Vagina (tissue), 2 donors: ENCODE data around the gene ABCC3. TPM values are rescaled to one million over a fixed set of nuclear protein-coding genes. Genes with fewer than 3 reads are reported as not detected.
A peak's percentile ranks its signal among the peaks of the same experiment; 100 is the strongest.

Source experiments
- DNase-seq, 2 donors: peaks; one replicate each; pipeline ENCODE4 v3.0.0-alpha.2; 2017; ENCODE audit errors: extremely low spot score in 2 of 2
- H3K27ac ChIP-seq: fragments of 200-600 bp; sonication (generic); one replicate; pipeline ENCODE4 v1.5.1; 2019
- H3K27me3 ChIP-seq: fragments of 200-600 bp; sonication (generic); one replicate; pipeline ENCODE4 v1.5.1; 2019
- H3K36me3 ChIP-seq, 2 donors: fragments of 200-600 bp; sonication (generic); one replicate each; pipeline ENCODE4 v1.5.1; 2017 to 2019
- H3K4me1 ChIP-seq: fragments of 200-600 bp; sonication (generic); one replicate; pipeline ENCODE4 v1.5.1; 2019
- H3K4me3 ChIP-seq, 2 donors: fragments of 200-600 bp; sonication (generic); 1 replicate in 1 of 2; 2 replicates in 1 of 2; pipeline ENCODE4 v1.5.1; 2016 to 2019
- H3K9me3 ChIP-seq: fragments of 200-600 bp; sonication (generic); one replicate; pipeline ENCODE4 v1.5.1; 2019
- POLR2A ChIP-seq, 2 donors: fragments of 450-650 bp; IDR thresholded peaks; one replicate each; pipeline ENCODE4 v1.6.1; 2017; ENCODE audit warnings: antibody characterized with exemption in 2 of 2, mild to moderate bottlenecking in 2 of 2, moderate library complexity in 2 of 2
- POLR2AphosphoS5 ChIP-seq, 2 donors: sonication (generic); formaldehyde crosslinking; IDR thresholded peaks; one replicate each; pipeline ENCODE4 v1.9.0; 2017; ENCODE audit warnings: antibody characterized with exemption in 2 of 2, mild to moderate bottlenecking in 2 of 2, low read depth in 1 of 2; ENCODE audit not compliant: insufficient read depth in 1 of 2
- intact Hi-C: fragments of 100-400 bp; cut with DNase I; formaldehyde crosslinking; loops from one replicate; pipeline ENCODE4 v1.15.1; 2023
- total RNA-seq: library from RNA; depleted of rRNA; stranded (reverse); fragments of >200 nt; gene quantifications from one replicate; pipeline ENCODE4 v1.2.3, GENCODE V29; 2016
- TF ChIP-seq, protein P1 (sequence below), 3 experiments: fragments of 450-650 bp in 2 of 3; fragments of 200-600 bp in 1 of 3; sonication (generic) in 1 of 3; IDR thresholded peaks; one replicate each; pipeline ENCODE4 v1.5.1; 2017 to 2019; ENCODE audit warnings: antibody characterized with exemption in 3 of 3, mild to moderate bottlenecking in 2 of 3, moderate library complexity in 2 of 3

Gene ABCC3
- total RNA-seq, 1 donor from 2014 or later, result 47.6 TPM

DNA sequence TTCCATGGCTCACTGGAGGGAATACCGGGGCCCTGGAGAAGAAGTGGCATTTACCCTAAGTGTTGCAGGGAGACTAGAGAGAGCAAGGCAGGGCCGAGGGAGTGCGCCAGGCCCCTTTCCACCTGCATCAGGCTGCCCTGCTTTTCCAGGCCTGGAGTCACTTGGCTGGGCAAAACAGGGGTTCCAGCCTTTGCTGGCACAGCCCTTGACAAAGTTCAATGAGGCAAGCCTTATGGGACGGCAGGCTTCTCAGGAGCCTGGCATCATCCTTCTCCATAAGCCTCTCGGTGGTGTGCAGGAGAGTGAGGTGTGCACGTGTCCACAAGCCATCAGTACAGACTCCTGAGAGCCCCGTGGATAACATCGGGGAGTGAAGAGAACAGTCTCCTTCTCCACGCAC, 47.1 kb upstream of the ABCC3 start:
- H3K4me3 ChIP-seq, result no peak overlapping the region
- peaks cover 29% of the 10 kb centered on the region for H3K4me1 ChIP-seq
- TF ChIP-seq POLR2A (IDR thresholded peaks at IDR 0.05), result no peak
- TF ChIP-seq, protein P1, sequence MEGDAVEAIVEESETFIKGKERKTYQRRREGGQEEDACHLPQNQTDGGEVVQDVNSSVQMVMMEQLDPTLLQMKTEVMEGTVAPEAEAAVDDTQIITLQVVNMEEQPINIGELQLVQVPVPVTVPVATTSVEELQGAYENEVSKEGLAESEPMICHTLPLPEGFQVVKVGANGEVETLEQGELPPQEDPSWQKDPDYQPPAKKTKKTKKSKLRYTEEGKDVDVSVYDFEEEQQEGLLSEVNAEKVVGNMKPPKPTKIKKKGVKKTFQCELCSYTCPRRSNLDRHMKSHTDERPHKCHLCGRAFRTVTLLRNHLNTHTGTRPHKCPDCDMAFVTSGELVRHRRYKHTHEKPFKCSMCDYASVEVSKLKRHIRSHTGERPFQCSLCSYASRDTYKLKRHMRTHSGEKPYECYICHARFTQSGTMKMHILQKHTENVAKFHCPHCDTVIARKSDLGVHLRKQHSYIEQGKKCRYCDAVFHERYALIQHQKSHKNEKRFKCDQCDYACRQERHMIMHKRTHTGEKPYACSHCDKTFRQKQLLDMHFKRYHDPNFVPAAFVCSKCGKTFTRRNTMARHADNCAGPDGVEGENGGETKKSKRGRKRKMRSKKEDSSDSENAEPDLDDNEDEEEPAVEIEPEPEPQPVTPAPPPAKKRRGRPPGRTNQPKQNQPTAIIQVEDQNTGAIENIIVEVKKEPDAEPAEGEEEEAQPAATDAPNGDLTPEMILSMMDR (IDR thresholded peaks at IDR 0.05), result no peak
- TF ChIP-seq POLR2AphosphoS5 (IDR thresholded peaks at IDR 0.05; ENCODE audit: insufficient read depth in 1 of 2, low read depth in 1 of 2), result no peak
- no peak for DNase-seq
- no peak overlapping the region for H3K27ac ChIP-seq
- H3K27me3 ChIP-seq, result no peaks in the 10 kb centered on the region
- intact Hi-C loops, result no loop called here
- H3K9me3 ChIP-seq, result no peaks in the 10 kb centered on the region
- no peaks in the 10 kb centered on the region for H3K36me3 ChIP-seq

DNA sequence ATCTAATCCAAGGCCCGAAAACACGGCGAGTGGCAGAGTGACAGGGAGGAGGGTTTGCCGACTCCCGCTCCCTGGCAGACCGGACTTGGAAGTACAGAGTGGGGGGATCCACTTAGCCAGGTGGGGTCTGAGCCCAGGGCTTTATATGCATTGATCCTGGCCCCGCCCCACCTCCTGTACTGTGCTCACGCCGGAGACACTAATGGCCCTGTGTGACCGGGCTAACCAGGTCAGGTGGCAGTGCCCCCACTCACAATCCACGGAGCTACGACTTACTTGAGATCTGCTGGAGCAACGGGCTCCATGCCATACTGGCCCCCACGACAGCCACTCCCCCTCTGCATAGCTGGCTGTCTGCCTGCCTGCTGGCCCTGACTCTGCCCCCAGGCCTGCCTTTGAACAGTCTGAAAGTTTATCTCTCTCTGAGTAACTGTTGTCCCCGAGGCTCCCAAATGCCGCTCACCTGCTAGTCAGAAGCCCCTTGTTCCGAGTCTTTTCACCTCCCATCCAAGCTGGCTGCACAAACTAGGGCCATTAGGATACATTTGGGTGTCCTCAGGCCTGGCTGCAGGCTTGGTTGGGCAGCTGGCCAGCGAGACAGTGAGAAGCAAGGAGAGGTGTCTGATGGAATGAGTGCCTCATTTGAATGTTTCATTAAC, 46.2 kb upstream of the ABCC3 start:
- DNase-seq, result no peak
- H3K36me3 ChIP-seq, result no peaks in the 10 kb centered on the region
- intact Hi-C loops, result no loop called here
- TF ChIP-seq POLR2A (IDR thresholded peaks at IDR 0.05), result no peak
- TF ChIP-seq, protein P1 (IDR thresholded peaks at IDR 0.05), result no peak
- TF ChIP-seq POLR2AphosphoS5 (IDR thresholded peaks at IDR 0.05; ENCODE audit: insufficient read depth in 1 of 2, low read depth in 1 of 2), result no peak
- no peak overlapping the region for H3K4me3 ChIP-seq
- no peaks in the 10 kb centered on the region for H3K9me3 ChIP-seq
- H3K27me3 ChIP-seq, result no peaks in the 10 kb centered on the region
- peak overlapping the region; percentile 1 for H3K27ac ChIP-seq
- peaks cover 29% of the 10 kb centered on the region for H3K4me1 ChIP-seq

DNA sequence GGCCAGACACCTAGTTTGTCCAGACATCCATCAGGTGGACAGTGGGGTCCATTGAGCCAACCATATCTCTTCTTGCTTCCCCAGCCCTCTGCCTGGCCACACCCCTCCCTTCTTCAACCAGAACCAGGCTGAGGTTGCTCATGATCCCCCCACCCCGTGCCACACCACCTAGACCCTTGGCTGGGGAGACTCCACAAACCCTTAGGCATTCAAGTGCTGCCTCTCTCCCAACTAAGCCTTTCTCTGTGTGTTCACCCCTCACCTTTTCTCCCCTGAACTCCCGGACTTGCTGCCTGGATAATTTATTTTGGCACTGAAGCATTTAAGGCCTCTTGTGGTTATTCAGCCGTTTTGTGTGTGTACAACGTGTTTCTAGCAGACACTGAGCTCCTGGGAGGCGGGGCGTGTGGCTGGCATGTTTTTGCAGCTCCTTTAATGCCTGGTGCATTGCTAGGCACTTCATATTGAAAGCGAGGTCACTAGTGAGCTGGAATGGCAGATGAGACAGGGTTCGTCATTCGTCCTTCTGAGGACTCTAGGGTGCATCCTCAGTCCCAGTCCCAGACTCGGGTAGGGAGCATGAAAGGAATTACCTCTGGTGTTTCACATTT, 45.5 kb upstream of the ABCC3 start:
- TF ChIP-seq POLR2A (IDR thresholded peaks at IDR 0.05) (no peak), POLR2AphosphoS5 (IDR thresholded peaks at IDR 0.05; ENCODE audit: insufficient read depth in 1 of 2, low read depth in 1 of 2) (no peak)
- TF ChIP-seq, protein P1 (IDR thresholded peaks at IDR 0.05), result no peak
- H3K4me1 ChIP-seq, result peaks cover 29% of the 10 kb centered on the region
- peak overlapping the region; percentile 1 for H3K27ac ChIP-seq
- no peaks in the 10 kb centered on the region for H3K27me3 ChIP-seq
- intact Hi-C loops, result no loop called here
- no peak for DNase-seq
- no peaks in the 10 kb centered on the region for H3K9me3 ChIP-seq
- no peaks in the 10 kb centered on the region for H3K36me3 ChIP-seq
- H3K4me3 ChIP-seq, result no peak overlapping the region

DNA sequence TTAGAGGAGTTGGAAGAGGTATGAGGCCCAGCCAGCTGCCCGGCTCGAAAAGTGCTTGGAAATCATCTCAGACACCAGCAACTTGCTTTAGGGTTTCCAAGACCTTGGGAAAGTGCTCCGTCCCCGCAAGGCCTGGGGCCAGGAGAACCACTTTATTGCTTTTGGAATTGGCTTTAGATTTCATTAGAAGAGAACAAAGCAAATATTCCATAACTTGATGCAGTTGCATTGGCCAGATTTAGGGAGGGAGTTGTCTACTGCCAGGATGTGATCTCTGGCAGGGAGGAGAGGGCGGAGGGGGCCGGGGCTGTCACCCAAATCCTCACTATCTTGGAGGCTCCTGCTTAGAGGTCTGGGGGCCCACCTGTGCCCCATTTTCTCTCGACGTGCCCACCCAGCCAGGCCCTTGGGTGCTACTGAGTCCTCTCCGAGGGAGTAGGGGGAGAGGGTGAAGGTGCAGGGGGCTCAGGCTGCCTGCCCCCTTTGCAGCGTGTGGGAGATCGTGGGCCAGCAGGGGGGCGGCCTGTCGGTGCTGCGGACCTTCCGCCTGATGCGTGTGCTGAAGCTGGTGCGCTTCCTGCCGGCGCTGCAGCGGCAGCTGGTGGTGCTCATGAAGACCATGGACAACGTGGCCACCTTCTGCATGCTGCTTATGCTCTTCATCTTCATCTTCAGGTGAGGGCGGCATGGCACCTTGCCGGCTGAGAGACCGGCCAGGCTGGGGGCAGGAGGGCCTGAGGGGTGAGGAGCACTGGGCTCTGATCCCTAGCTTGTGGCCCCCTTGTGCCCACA, 43.5 kb upstream of the ABCC3 start:
- no peaks in the 10 kb centered on the region for H3K9me3 ChIP-seq
- H3K4me3 ChIP-seq, result no peak overlapping the region
- H3K36me3 ChIP-seq, result no peaks in the 10 kb centered on the region
- no peaks in the 10 kb centered on the region for H3K27me3 ChIP-seq
- TF ChIP-seq POLR2A (IDR thresholded peaks at IDR 0.05) (no peak), POLR2AphosphoS5 (IDR thresholded peaks at IDR 0.05; ENCODE audit: insufficient read depth in 1 of 2, low read depth in 1 of 2) (no peak)
- TF ChIP-seq, protein P1 (IDR thresholded peaks at IDR 0.05), result no peak
- H3K4me1 ChIP-seq, result peaks cover 29% of the 10 kb centered on the region
- no peak overlapping the region for H3K27ac ChIP-seq
- intact Hi-C loops, result no loop called here
- no peak for DNase-seq
